H7 (cell line): ENCODE measurements around the gene MRPL27. TPM values are rescaled to one million over a fixed set of nuclear protein-coding genes. Genes with fewer than 3 reads are reported as not detected.

Source experiments
- DNase-seq: peaks from one replicate; pipeline ENCODE4 v3.0.0; 2012
- H3K27me3 ChIP-seq: 2 replicates; pipeline ENCODE4 v1.6.0; 2011; ENCODE audit warnings: mild to moderate bottlenecking, low read length; ENCODE audit not compliant: control insufficient read depth, insufficient read depth
- H3K36me3 ChIP-seq: replicated peaks from 2 replicates; pipeline ENCODE4 v1.5.1; 2011; ENCODE audit warnings: low read length; ENCODE audit not compliant: control insufficient read depth, insufficient read depth
- H3K4me3 ChIP-seq: 2 replicates; pipeline ENCODE4 v1.5.1; 2011; ENCODE audit warnings: low read depth, mild to moderate bottlenecking, control low read depth, low read length, moderate library complexity; ENCODE audit not compliant: insufficient read depth
- total RNA-seq: library from RNA; depleted of rRNA; stranded (reverse); fragments of >200 nt; shearing (Covaris generic); gene quantifications from 2 replicates; pipeline ENCODE4 v1.2.3, GENCODE V29; 2014; rRNA removed

The MRPL27 gene
- total RNA-seq, 1 experiment from 2014 or later: 86.3 TPM

DNA sequence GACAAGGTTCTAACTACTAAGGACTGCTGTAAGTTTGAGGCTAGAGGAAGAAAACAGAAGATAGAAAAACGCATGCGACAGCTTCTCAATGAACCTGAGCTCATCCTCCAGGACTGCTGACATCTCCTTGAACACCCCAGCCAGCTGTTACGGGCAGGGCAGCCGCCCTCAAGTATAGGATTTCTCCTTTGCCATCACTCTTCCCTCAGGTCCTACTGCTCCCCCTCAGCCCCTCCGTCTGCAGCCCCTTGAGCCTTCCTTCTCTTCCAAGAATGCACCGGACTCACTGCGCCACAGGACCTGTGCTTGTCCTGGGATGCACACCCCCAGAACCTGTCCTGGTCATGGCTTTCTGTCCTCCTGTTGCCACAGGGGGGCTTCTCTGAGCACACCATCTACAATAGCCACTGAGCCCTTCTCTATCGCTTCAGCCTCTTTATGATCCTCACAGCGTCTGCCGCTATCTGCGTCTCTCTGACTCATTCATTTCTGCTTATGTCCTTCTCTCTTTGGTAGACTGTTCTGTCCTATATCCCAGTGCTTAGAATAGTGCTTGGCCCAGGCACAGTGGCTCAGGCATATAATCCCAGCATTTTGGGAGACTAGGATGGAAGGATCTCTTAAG is 42.7 kb downstream of the MRPL27 start:
- DNase-seq: no peak
- Histone ChIP-seq H3K27me3 (no peaks in the 10 kb centered on the region), H3K36me3 (no peaks in the 10 kb centered on the region), H3K4me3 (no peak overlapping the region)

GRCh38 chr17:50329716-50330115 is 43.3 kb downstream of the MRPL27 start:
- Histone ChIP-seq H3K27me3 (no peaks in the 10 kb centered on the region), H3K36me3 (no peaks in the 10 kb centered on the region), H3K4me3 (no peak overlapping the region)
- no peak for DNase-seq

GRCh38 chr17:50328363-50329325 is 44.3 kb downstream of the MRPL27 start:
- no peaks in the 10 kb centered on the region for H3K27me3 ChIP-seq
- H3K36me3 ChIP-seq: no peaks in the 10 kb centered on the region
- H3K4me3 ChIP-seq: no peak overlapping the region
- DNase-seq: no peak

- no peak for DNase-seq
- no peaks in the 10 kb centered on the region for H3K36me3 ChIP-seq
- H3K4me3 ChIP-seq: no peak overlapping the region
- no peaks in the 10 kb centered on the region for H3K27me3 ChIP-seq
Measured at GRCh38 chr17:50326831-50327364, 46.1 kb downstream of the MRPL27 start.

DNA sequence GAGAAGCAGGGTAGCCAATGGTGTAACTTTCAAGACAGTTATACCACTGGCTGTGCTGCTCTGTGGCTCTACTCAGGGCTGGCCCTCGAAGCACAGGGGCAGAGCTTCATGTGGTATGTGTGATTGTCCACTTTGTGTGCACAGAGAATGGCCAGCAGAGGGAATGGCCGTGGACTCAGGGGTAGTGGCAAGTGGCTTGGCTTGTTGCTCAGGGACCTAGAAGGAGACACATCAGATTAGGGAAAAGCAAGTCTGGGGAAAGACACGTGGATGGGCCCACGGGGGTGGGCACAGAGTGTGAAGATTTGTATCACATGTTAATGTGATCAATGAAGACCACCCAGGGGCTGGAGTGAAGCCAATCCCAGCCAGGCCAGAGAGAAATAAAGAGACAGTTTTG is 47.1 kb downstream of the MRPL27 start:
- Histone ChIP-seq H3K27me3 (no peaks in the 10 kb centered on the region), H3K36me3 (no peaks in the 10 kb centered on the region), H3K4me3 (no peak overlapping the region)
- DNase-seq: no peak

DNA sequence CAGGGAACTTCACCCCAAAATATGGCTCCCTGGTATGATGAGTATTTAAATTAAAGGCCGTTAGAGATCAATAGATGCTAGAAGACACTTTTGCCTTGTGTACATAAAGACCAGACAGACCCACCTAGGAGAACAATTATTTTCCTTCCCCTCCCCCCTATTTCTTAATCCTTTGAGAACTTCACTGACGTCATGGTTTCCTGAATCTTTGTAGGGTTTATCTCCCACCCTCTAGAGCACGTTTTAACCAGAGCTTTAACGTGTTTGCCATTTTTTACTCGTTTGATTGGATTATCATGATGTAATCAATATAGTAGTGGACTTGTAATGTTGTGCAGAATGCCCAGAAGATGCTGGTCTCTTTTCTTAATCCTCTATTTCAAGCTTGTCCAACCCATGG is 49.9 kb downstream of the MRPL27 start:
- no peak overlapping the region for H3K4me3 ChIP-seq
- no peaks in the 10 kb centered on the region for H3K36me3 ChIP-seq
- H3K27me3 ChIP-seq: no peaks in the 10 kb centered on the region
- DNase-seq: no peak

DNA sequence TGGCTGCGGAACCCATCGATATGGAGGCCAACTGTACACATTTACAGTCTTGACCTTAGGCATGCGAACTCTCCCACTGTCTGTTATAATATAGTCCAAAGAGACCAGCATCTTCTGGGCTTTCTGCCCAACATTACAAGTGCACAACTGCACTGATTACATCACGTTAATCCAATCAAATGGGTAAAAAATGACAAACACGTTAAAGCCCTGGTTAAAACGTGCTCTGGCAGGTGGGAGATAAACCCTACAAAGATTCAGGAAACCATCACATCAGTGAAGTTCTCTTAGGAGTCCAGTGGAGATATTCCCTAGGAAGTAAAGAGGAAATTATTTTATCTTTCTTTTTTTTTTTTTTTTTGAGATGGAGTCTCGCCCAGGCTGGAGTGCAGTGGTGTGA is 50.7 kb downstream of the MRPL27 start:
- Histone ChIP-seq H3K4me3 (no peak overlapping the region), H3K36me3 (no peaks in the 10 kb centered on the region), H3K27me3 (no peaks in the 10 kb centered on the region)
- DNase-seq: no peak

DNA sequence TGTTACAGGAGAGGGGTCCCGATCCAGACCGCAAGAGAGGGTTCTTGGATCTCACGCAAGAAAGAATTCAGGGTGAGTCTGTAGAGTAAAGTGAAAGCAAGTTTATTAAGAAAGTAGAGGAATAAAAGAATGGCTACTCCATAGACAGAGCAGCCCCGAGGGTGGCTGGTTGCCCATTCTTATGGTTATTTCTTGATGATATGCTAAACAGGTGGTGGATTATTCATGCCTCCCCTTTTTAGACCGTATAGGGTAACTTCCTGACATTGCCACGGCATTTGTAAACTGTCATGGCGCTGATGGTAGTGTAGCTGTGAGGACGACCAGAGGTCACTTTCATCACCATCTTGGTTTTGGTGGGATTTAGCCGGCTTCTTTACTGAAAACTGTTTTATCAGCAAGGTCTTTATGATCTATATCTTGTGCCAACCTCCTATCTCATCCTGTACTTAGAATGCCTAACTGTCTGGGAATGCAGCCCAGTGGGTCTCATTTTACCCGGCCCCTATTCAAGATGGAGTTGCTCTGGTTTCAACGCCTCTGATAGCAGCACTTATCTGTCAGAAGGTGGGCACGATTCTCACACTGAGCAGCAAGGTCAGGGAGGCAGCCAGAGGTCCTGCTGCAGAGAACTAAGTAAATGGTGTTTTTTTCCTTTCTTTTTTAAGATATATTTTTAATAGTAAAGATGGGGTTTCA is 53.5 kb downstream of the MRPL27 start:
- no peaks in the 10 kb centered on the region for H3K27me3 ChIP-seq
- DNase-seq: no peak
- H3K36me3 ChIP-seq: no peaks in the 10 kb centered on the region
- no peak overlapping the region for H3K4me3 ChIP-seq

DNA sequence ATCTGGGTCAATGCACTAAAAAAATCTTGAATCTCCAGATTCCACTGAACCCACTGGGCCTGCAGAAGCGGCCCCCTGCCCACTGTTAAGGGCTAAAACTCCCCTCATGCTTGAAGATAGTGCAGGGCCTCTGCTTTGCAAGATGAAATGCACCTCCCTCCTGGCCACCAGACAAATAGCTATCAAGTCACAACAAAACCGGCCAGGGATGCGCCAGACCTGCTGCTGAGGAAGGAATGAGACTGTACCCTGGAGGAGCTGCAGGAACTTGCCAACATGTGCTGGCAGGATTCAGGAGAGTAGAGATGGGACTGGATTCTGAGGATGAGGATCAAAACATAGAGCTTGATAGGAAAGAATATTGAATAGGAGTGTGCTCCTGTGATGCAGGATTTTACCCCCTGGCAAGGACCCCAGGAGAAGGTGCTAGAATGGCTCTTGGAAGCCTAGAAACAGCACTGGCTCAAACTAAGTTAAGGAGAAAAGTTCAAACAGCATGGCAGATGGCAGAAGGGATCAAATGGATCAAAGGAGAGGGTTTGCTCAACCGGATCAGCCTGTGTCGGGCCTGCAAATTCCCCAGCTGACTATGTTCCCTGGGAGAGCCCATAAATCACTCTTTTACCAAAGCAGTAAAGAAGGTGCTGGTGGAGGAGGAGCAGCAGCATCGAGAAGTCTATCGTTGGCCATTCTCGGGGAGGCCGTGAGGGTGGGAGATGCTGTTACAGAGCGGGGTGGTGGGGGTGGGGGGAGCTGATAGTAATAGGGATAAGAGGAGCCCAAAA is 54.3 kb downstream of the MRPL27 start:
- no peak for DNase-seq
- H3K27me3 ChIP-seq: no peaks in the 10 kb centered on the region
- no peak overlapping the region for H3K4me3 ChIP-seq
- no peaks in the 10 kb centered on the region for H3K36me3 ChIP-seq

Other genes starting within 250 kb of the MRPL27 start
- 7.8 and 8.2 TPM in 2 replicates for gene SAMD14, start 243.0 kb downstream of the MRPL27 start, total RNA-seq
- 15.0 and 21.1 TPM in 2 replicates for gene PPP1R9B, start 222.5 kb downstream of the MRPL27 start, total RNA-seq
- gene SGCA, start 207.2 kb downstream of the MRPL27 start, total RNA-seq: 0.52 and 1.1 TPM in 2 replicates
- 8.2 and 9.4 TPM in 2 replicates for gene COL1A1, start 171.6 kb downstream of the MRPL27 start, total RNA-seq
- 7.3 and 7.5 TPM in 2 replicates for gene TMEM92, start 98.7 kb downstream of the MRPL27 start, total RNA-seq
- gene XYLT2, start 27.1 kb downstream of the MRPL27 start, total RNA-seq: 47.5 and 54.3 TPM in 2 replicates
- gene EME1, start within 50 bp of the MRPL27 start, total RNA-seq: 21.7 and 28.2 TPM in 2 replicates
- gene LRRC59, start 24.3 kb upstream of the MRPL27 start, total RNA-seq: 105 and 119 TPM in 2 replicates
- gene ACSF2, start 53.0 kb upstream of the MRPL27 start, total RNA-seq: 14.8 and 16.2 TPM in 2 replicates
- not detected in 2 replicates for gene CHAD, start 95.7 kb upstream of the MRPL27 start, total RNA-seq
- 28.4 and 38.1 TPM in 2 replicates for gene RSAD1, start 105.7 kb upstream of the MRPL27 start, total RNA-seq
- 0.62 and 3.2 TPM in 2 replicates for gene MYCBPAP, start 135.3 kb upstream of the MRPL27 start, total RNA-seq
- gene EPN3, start 159.6 kb upstream of the MRPL27 start, total RNA-seq: 0.07 and 0.87 TPM in 2 replicates
- 31.0 and 42.6 TPM in 2 replicates for gene SPATA20, start 174.0 kb upstream of the MRPL27 start, total RNA-seq
- 1.5 and 1.9 TPM in 2 replicates for gene CACNA1G, start 187.5 kb upstream of the MRPL27 start, total RNA-seq